Measurements from ENCODE around the gene NCF4.

Gene NCF4

DNA sequence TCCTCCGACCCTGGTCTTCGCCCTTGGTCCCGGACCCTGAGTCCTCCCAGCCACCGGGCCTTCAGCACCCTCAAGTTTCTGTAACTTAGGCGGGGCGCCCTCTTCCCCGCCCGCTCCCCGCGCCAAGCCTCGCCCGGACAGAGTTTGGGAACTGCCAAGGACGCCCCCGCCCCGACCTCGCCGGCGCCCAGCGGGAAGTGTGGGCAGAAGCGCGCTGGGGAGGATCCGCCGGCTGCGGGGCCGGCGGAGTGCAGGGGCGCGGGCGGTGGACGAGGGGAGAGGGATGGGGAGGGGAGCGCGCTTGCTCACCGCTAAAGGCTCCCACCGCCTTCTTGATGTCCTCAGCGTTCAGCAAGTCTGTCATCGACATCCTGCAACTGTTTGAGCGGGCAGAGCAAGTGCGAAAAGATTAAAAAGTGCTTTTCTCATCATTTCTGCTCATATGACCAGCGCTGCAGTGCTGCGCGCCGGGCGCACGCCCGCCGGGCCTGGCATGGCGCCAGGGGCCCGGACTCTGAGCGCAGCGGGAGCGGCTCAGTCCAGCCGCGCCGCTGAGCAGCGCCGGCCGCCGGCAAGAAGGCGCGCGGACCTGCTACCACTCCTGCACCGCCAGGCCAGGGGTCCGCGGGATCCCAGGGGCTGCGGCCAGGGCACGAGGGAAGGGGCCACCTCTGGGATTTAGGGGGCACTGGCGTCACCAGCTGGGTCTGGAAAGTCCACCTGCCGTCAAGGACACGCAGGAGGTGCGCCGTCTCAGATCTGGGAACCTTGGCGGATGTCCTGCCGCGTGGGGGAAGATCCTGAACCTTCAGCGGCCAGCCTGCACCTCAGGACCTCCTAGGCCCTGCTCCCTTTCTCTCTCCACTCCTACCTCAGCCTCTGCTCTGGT is 43.9 kb upstream of the NCF4 start, which contains the start of gene PVALB (continued):
- TF ChIP-seq, protein P1, sequence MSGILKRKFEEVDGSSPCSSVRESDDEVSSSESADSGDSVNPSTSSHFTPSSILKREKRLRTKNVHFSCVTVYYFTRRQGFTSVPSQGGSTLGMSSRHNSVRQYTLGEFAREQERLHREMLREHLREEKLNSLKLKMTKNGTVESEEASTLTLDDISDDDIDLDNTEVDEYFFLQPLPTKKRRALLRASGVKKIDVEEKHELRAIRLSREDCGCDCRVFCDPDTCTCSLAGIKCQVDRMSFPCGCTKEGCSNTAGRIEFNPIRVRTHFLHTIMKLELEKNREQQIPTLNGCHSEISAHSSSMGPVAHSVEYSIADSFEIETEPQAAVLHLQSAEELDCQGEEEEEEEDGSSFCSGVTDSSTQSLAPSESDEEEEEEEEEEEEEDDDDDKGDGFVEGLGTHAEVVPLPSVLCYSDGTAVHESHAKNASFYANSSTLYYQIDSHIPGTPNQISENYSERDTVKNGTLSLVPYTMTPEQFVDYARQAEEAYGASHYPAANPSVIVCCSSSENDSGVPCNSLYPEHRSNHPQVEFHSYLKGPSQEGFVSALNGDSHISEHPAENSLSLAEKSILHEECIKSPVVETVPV (CRISPR knock-in tag; IDR thresholded peaks at IDR 0.05) = no peak
- TF ChIP-seq ZNF70 (CRISPR knock-in tag; IDR thresholded peaks at IDR 0.05) = no peak
- no peak for TF ChIP-seq BACH2 (CRISPR knock-in tag; IDR thresholded peaks at IDR 0.05; ENCODE audit: borderline replicate concordance)
- TF ChIP-seq, protein P2, sequence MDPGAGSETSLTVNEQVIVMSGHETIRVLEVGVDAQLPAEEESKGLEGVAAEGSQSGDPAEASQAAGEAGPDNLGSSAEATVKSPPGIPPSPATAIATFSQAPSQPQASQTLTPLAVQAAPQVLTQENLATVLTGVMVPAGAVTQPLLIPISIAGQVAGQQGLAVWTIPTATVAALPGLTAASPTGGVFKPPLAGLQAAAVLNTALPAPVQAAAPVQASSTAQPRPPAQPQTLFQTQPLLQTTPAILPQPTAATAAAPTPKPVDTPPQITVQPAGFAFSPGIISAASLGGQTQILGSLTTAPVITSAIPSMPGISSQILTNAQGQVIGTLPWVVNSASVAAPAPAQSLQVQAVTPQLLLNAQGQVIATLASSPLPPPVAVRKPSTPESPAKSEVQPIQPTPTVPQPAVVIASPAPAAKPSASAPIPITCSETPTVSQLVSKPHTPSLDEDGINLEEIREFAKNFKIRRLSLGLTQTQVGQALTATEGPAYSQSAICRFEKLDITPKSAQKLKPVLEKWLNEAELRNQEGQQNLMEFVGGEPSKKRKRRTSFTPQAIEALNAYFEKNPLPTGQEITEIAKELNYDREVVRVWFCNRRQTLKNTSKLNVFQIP (CRISPR knock-in tag; IDR thresholded peaks at IDR 0.05; ENCODE audit: borderline replicate concordance, low read depth) = no peak
- TF ChIP-seq GLIS3 (CRISPR knock-in tag; IDR thresholded peaks at IDR 0.05) = no peak
- TF ChIP-seq TCF4 (CRISPR knock-in tag; IDR thresholded peaks at IDR 0.05; ENCODE audit: borderline replicate concordance) = no peak
- no peak for TF ChIP-seq RARB (CRISPR knock-in tag; IDR thresholded peaks at IDR 0.05)
- TF ChIP-seq CSDC2 (CRISPR knock-in tag; IDR thresholded peaks at IDR 0.05) = no peak
- TF ChIP-seq ISL1 (CRISPR knock-in tag; IDR thresholded peaks at IDR 0.05) = no peak

GRCh38 chr22:36817525-36817848 is 43.3 kb upstream of the NCF4 start:
- TF ChIP-seq RARB (CRISPR knock-in tag; IDR thresholded peaks at IDR 0.05) (no peak), SNAI2 (CRISPR knock-in tag; IDR thresholded peaks at IDR 0.05) (no peak), OSR1 (CRISPR knock-in tag; IDR thresholded peaks at IDR 0.05) (no peak), ESRRG (CRISPR knock-in tag; IDR thresholded peaks at IDR 0.05) (no peak), ZNF8 (CRISPR knock-in tag; IDR thresholded peaks at IDR 0.05) (no peak), ARNTL (CRISPR knock-in tag; IDR thresholded peaks at IDR 0.05; ENCODE audit: borderline replicate concordance, low read depth) (no peak), ZC3H10 (CRISPR knock-in tag; IDR thresholded peaks at IDR 0.05) (no peak), TOX (CRISPR knock-in tag; IDR thresholded peaks at IDR 0.05; ENCODE audit: borderline replicate concordance) (no peak), PPARA (CRISPR knock-in tag; IDR thresholded peaks at IDR 0.05; ENCODE audit: borderline replicate concordance) (no peak)
- TF ChIP-seq, protein P3, sequence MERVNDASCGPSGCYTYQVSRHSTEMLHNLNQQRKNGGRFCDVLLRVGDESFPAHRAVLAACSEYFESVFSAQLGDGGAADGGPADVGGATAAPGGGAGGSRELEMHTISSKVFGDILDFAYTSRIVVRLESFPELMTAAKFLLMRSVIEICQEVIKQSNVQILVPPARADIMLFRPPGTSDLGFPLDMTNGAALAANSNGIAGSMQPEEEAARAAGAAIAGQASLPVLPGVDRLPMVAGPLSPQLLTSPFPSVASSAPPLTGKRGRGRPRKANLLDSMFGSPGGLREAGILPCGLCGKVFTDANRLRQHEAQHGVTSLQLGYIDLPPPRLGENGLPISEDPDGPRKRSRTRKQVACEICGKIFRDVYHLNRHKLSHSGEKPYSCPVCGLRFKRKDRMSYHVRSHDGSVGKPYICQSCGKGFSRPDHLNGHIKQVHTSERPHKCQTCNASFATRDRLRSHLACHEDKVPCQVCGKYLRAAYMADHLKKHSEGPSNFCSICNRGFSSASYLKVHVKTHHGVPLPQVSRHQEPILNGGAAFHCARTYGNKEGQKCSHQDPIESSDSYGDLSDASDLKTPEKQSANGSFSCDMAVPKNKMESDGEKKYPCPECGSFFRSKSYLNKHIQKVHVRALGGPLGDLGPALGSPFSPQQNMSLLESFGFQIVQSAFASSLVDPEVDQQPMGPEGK (CRISPR knock-in tag; IDR thresholded peaks at IDR 0.05; ENCODE audit: borderline replicate concordance) = no peak
- TF ChIP-seq, protein P2 (CRISPR knock-in tag; IDR thresholded peaks at IDR 0.05; ENCODE audit: borderline replicate concordance, low read depth) = no peak
- TF ChIP-seq, protein P1 (CRISPR knock-in tag; IDR thresholded peaks at IDR 0.05) = no peak
- no peak for ATAC-seq

DNA sequence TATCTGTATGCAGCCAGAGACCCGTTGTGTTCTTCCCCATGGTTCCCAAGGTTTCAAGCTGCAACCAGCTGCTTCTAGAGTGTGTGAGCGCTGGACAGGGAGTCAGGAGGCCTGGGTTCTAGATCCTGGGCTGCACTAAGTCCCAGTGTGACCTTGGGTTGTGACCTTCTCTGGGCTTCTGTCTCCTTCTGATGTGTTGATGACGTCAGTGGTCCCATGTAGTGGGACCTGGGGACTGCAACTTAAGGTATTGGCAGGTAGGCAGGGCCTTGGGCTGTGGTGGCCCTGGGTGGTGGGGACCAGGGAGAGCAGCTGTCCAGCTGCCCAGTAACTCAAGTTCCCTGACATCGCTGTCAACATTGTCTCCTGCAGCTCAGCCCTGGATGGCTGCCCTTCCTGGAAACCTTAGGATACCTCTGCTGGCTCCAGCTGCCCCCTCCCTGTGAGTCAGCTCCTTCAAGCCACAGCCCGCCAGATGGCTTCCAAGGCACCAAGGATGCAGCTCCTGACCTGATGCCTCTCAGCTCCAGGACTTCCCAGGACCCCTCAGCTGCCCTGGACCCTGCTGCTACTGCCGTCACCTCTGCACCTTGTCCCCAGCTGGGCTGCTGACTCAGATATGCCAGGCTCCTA is 42.7 kb upstream of the NCF4 start:
- ATAC-seq = no peak
- TF ChIP-seq TOX (CRISPR knock-in tag; IDR thresholded peaks at IDR 0.05; ENCODE audit: borderline replicate concordance) = no peak
- no peak for TF ChIP-seq ESRRG (CRISPR knock-in tag; IDR thresholded peaks at IDR 0.05)
- no peak for TF ChIP-seq ZC3H10 (CRISPR knock-in tag; IDR thresholded peaks at IDR 0.05)
- TF ChIP-seq, protein P4, sequence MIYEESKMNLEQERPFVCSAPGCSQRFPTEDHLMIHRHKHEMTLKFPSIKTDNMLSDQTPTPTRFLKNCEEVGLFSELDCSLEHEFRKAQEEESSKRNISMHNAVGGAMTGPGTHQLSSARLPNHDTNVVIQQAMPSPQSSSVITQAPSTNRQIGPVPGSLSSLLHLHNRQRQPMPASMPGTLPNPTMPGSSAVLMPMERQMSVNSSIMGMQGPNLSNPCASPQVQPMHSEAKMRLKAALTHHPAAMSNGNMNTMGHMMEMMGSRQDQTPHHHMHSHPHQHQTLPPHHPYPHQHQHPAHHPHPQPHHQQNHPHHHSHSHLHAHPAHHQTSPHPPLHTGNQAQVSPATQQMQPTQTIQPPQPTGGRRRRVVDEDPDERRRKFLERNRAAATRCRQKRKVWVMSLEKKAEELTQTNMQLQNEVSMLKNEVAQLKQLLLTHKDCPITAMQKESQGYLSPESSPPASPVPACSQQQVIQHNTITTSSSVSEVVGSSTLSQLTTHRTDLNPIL (CRISPR knock-in tag; IDR thresholded peaks at IDR 0.05; ENCODE audit: low read depth) = no peak
- no peak for TF ChIP-seq ZFP3 (CRISPR knock-in tag; IDR thresholded peaks at IDR 0.05)
- no peak for TF ChIP-seq ARNTL (CRISPR knock-in tag; IDR thresholded peaks at IDR 0.05; ENCODE audit: borderline replicate concordance, low read depth)
- TF ChIP-seq PPARA (CRISPR knock-in tag; IDR thresholded peaks at IDR 0.05; ENCODE audit: borderline replicate concordance) = no peak
- no peak for TF ChIP-seq CSDC2 (CRISPR knock-in tag; IDR thresholded peaks at IDR 0.05)
- TF ChIP-seq TCF4 (CRISPR knock-in tag; IDR thresholded peaks at IDR 0.05; ENCODE audit: borderline replicate concordance) = no peak
- no peak for TF ChIP-seq SNAI2 (CRISPR knock-in tag; IDR thresholded peaks at IDR 0.05)
- no peak for TF ChIP-seq GLIS3 (CRISPR knock-in tag; IDR thresholded peaks at IDR 0.05)
- no peak for TF ChIP-seq OSR1 (CRISPR knock-in tag; IDR thresholded peaks at IDR 0.05)
- TF ChIP-seq ZFP30 (CRISPR knock-in tag; IDR thresholded peaks at IDR 0.05) = no peak
- TF ChIP-seq RARB (CRISPR knock-in tag; IDR thresholded peaks at IDR 0.05) = no peak
- TF ChIP-seq, protein P2 (CRISPR knock-in tag; IDR thresholded peaks at IDR 0.05; ENCODE audit: borderline replicate concordance, low read depth) = no peak
- no peak for TF ChIP-seq ISL1 (CRISPR knock-in tag; IDR thresholded peaks at IDR 0.05)
